H1 (cell line): Measurements from ENCODE around the gene SEC61B. TPM values are rescaled to one million over a fixed set of nuclear protein-coding genes. Genes with fewer than 3 reads are reported as not detected.
A peak's percentile ranks its signal among the peaks of the same experiment; 100 is the strongest.

Experiments
- CTCF ChIA-PET: fragments of 300-600 bp; sonication (Branson Sonifier 250); formaldehyde crosslinking; loops from one replicate; lab custom pipeline; 2021; ENCODE audit not compliant: partially characterized antibody; lab: Charles Lee
- POLR2A ChIA-PET: fragments of 300-600 bp; sonication (Branson Sonifier 250); formaldehyde crosslinking; loops from one replicate; lab custom pipeline; 2021; ENCODE audit warnings: inconsistent platforms; ENCODE audit not compliant: partially characterized antibody; lab: Charles Lee
- DNase-seq, 2 experiments: peaks; one replicate each; pipeline versions ENCODE4 v3.0.0 to v3.0.0-alpha.2; 2010 to 2022; ENCODE audit warnings: low spot score in 2 of 2, low read depth in 1 of 2, mixed read lengths in 1 of 2
- FAIRE-seq: peaks from 2 replicates; lab custom pipeline; 2011; peaks lifted over from hg19 to GRCh38; lab: Jason Lieb, UNC
- H2AFZ ChIP-seq: 2 replicates; pipeline ENCODE4 v1.8.1; 2012; ENCODE audit warnings: low read length, inconsistent platforms
- H2AK5ac ChIP-seq: 2 replicates; pipeline ENCODE4 v1.6.1; 2013; ENCODE audit warnings: low read depth, low read length
- H2BK120ac ChIP-seq: replicated peaks from 2 replicates; pipeline ENCODE3; 2013; ENCODE audit warnings: low read depth, low read length, inconsistent platforms
- H2BK12ac ChIP-seq: 2 replicates; pipeline ENCODE4 v1.6.1; 2013; ENCODE audit warnings: low read depth, low read length
- H2BK15ac ChIP-seq: 2 replicates; pipeline ENCODE4 v1.6.1; 2013; ENCODE audit warnings: low read length
- H2BK20ac ChIP-seq: 2 replicates; pipeline ENCODE4 v1.6.1; 2013; ENCODE audit warnings: low read length
- H2BK5ac ChIP-seq: 2 replicates; pipeline ENCODE4 v1.6.1; 2013; ENCODE audit warnings: low read depth, low read length
- H3K14ac ChIP-seq: 2 replicates; pipeline ENCODE4 v1.6.1; 2013; ENCODE audit warnings: inconsistent platforms; ENCODE audit not compliant: insufficient read length
- H3K18ac ChIP-seq: 2 replicates; pipeline ENCODE4 v1.6.1; 2013; ENCODE audit warnings: low read length; ENCODE audit errors: extremely low read depth
- H3K23ac ChIP-seq: 2 replicates; pipeline ENCODE4 v1.6.1; 2013; ENCODE audit warnings: inconsistent platforms; ENCODE audit not compliant: insufficient read length
- H3K23me2 ChIP-seq: 2 replicates; pipeline ENCODE4 v1.6.1; 2013; ENCODE audit warnings: low read depth, low read length
- H3K27ac ChIP-seq: 2 replicates; pipeline ENCODE4 v1.6.1; 2011; ENCODE audit warnings: low read depth, low read length, inconsistent platforms
- H3K27me3 ChIP-seq, 4 experiments: replicated peaks in 1 of 4; 1 replicate in 1 of 4; 2 replicates in 3 of 4; pipeline versions ENCODE4 v1.6.1 to v1.8.1; 2011 to 2013; ENCODE audit warnings: low read length in 3 of 4, mild to moderate bottlenecking in 3 of 4, inconsistent platforms in 2 of 4, mixed read lengths in 2 of 4, moderate library complexity in 1 of 4; ENCODE audit not compliant: control insufficient read depth in 3 of 4, insufficient read depth in 3 of 4; ENCODE audit errors: extremely low read depth in 1 of 4
- H3K36me3 ChIP-seq, 4 experiments: 2 replicates each; pipeline versions ENCODE4 v1.6.1 to v1.8.1; 2011 to 2013; ENCODE audit warnings: mild to moderate bottlenecking in 4 of 4, low read length in 3 of 4, moderate library complexity in 2 of 4, control low read depth in 1 of 4, inconsistent platforms in 1 of 4; ENCODE audit not compliant: insufficient read depth in 4 of 4, control insufficient read depth in 2 of 4
- H3K4ac ChIP-seq: replicated peaks from 2 replicates; pipeline ENCODE3; 2013; ENCODE audit warnings: low read length, low read depth, mixed read lengths, inconsistent platforms; ENCODE audit not compliant: insufficient read length
- H3K4me1 ChIP-seq, 4 experiments: replicated peaks in 1 of 4; 1 replicate in 1 of 4; 2 replicates in 3 of 4; pipeline versions ENCODE4 v1.6.1 to v1.8.1; 2011 to 2013; ENCODE audit warnings: low read length in 3 of 4, inconsistent platforms in 2 of 4, mixed read lengths in 1 of 4; ENCODE audit not compliant: insufficient read depth in 4 of 4, control insufficient read depth in 3 of 4
- H3K4me2 ChIP-seq, 2 experiments: 2 replicates each; pipeline versions ENCODE4 v1.6.1 to v1.8.1; 2011 to 2013; ENCODE audit warnings: low read depth in 2 of 2, low read length in 2 of 2, control low read depth in 1 of 2, inconsistent platforms in 1 of 2, mild to moderate bottlenecking in 1 of 2; ENCODE audit not compliant: insufficient read depth in 1 of 2
- H3K4me3 ChIP-seq, 4 experiments: fragments of 200-600, 300-600 bp in 1 of 4; sonication (generic), shearing (Covaris generic), sonication (Bioruptor Twin) in 1 of 4; 2 replicates each; pipeline versions ENCODE4 v1.5.1 to v1.8.1; 2011 to 2016; ENCODE audit warnings: low read length in 4 of 4, low read depth in 3 of 4, control low read depth in 2 of 4, inconsistent platforms in 2 of 4, mild to moderate bottlenecking in 2 of 4, mixed read lengths in 1 of 4, moderate library complexity in 1 of 4; ENCODE audit not compliant: insufficient read depth in 2 of 4; ENCODE audit errors: extremely low read depth in 1 of 4
- H3K56ac ChIP-seq: replicated peaks from 2 replicates; pipeline ENCODE3; 2013; ENCODE audit warnings: low read depth, mild to moderate bottlenecking, mixed read lengths, low read length, inconsistent platforms; ENCODE audit not compliant: insufficient read length
- H3K79me1 ChIP-seq: 2 replicates; pipeline ENCODE4 v1.6.1; 2013; ENCODE audit warnings: low read depth, low read length, control low read depth
- H3K79me2 ChIP-seq, 2 experiments: 2 replicates each; pipeline versions ENCODE4 v1.6.1 to v1.8.1; 2012 to 2013; ENCODE audit warnings: low read length in 2 of 2, mild to moderate bottlenecking in 2 of 2, inconsistent platforms in 1 of 2; ENCODE audit not compliant: insufficient read depth in 2 of 2, control insufficient read depth in 1 of 2
- H3K9ac ChIP-seq, 4 experiments: replicated peaks in 1 of 4; 1 replicate in 1 of 4; 2 replicates in 3 of 4; pipeline versions ENCODE4 v1.6.1 to v1.8.1; 2011 to 2013; ENCODE audit warnings: low read depth in 3 of 4, low read length in 3 of 4, control low read depth in 2 of 4, mild to moderate bottlenecking in 2 of 4, moderate library complexity in 2 of 4, inconsistent platforms in 1 of 4; ENCODE audit errors: extremely low read depth in 1 of 4
- H3K9me3 ChIP-seq, 2 experiments: 2 replicates each; pipeline versions ENCODE4 v1.6.1 to v1.8.1; 2012 to 2013; ENCODE audit warnings: mild to moderate bottlenecking in 2 of 2, moderate library complexity in 2 of 2, control low read depth in 1 of 2, inconsistent platforms in 1 of 2, low read depth in 1 of 2, low read length in 1 of 2, mixed read lengths in 1 of 2; ENCODE audit not compliant: insufficient read depth in 2 of 2
- H4K20me1 ChIP-seq, 2 experiments: replicated peaks in 1 of 2; 2 replicates each; pipeline versions ENCODE3 to v1.8.1; 2011 to 2013; ENCODE audit warnings: inconsistent platforms in 2 of 2, low read length in 2 of 2, mild to moderate bottlenecking in 1 of 2; ENCODE audit not compliant: insufficient read depth in 2 of 2, control insufficient read depth in 1 of 2
- H4K5ac ChIP-seq: 2 replicates; pipeline ENCODE4 v1.6.1; 2013; ENCODE audit warnings: low read length, low read depth, mixed read lengths, inconsistent platforms; ENCODE audit not compliant: insufficient read length
- H4K8ac ChIP-seq: 2 replicates; pipeline ENCODE4 v1.8.0; 2013; ENCODE audit warnings: mild to moderate bottlenecking, moderate library complexity, low read length, inconsistent platforms; ENCODE audit not compliant: insufficient read depth; ENCODE audit errors: extremely low read depth
- H4K91ac ChIP-seq: replicated peaks from 2 replicates; pipeline ENCODE3; 2013; ENCODE audit warnings: low read length, mixed read lengths, inconsistent platforms; ENCODE audit not compliant: insufficient read length
- ASH2L ChIP-seq: fragments of 200-600, 300-600 bp; sonication (generic); IDR thresholded peaks from one replicate; pipeline ENCODE4 v1.7.1; 2017; ENCODE audit warnings: low read length
- BCL11A ChIP-seq, 2 experiments: IDR thresholded peaks; one replicate each; pipeline ENCODE4 v1.6.1; 2011; ENCODE audit warnings: low read depth in 2 of 2, low read length in 2 of 2, mild to moderate bottlenecking in 2 of 2
- CEBPB ChIP-seq: IDR thresholded peaks from 2 replicates; pipeline ENCODE4 v1.6.1; 2012; ENCODE audit warnings: low read depth, low read length
- CTCF ChIP-seq, 3 experiments: IDR thresholded peaks; 1 replicate in 2 of 3; 2 replicates in 1 of 3; pipeline versions ENCODE4 v1.5.1 to v1.6.1; 2011; ENCODE audit warnings: low read length in 3 of 3, mild to moderate bottlenecking in 3 of 3, inconsistent platforms in 2 of 3, low read depth in 1 of 3, moderate library complexity in 1 of 3; ENCODE audit not compliant: insufficient read depth in 1 of 3; ENCODE audit errors: control extremely low read depth in 1 of 3
- EP300 ChIP-seq, 2 experiments: IDR thresholded peaks; 1 replicate in 1 of 2; 2 replicates in 1 of 2; pipeline ENCODE4 v1.6.1; 2011 to 2012; ENCODE audit warnings: low read depth in 2 of 2, low read length in 2 of 2, mild to moderate bottlenecking in 2 of 2, borderline replicate concordance in 1 of 2, inconsistent platforms in 1 of 2, moderate library complexity in 1 of 2
- JUN ChIP-seq: IDR thresholded peaks from 2 replicates; pipeline ENCODE4 v1.6.1; 2011; ENCODE audit warnings: low read depth, mild to moderate bottlenecking, improper control_type of control experiment, low read length
- KDM5A ChIP-seq: fragments of 200-600 bp; IDR thresholded peaks from 2 replicates; pipeline ENCODE4 v1.7.1; 2012; ENCODE audit warnings: mild to moderate bottlenecking, low read length, inconsistent platforms, mixed read lengths
- MAFK ChIP-seq: IDR thresholded peaks from 2 replicates; pipeline ENCODE4 v1.6.1; 2012; ENCODE audit warnings: low read depth, mild to moderate bottlenecking, improper control_type of control experiment, low read length
- RFX5 ChIP-seq: IDR thresholded peaks from 2 replicates; pipeline ENCODE4 v1.6.1; 2011; ENCODE audit warnings: low read depth, low read length, improper control_type of control experiment, borderline replicate concordance
- SIRT6 ChIP-seq: IDR thresholded peaks from one replicate; pipeline ENCODE4 v1.7.1; 2012; ENCODE audit warnings: low read length, inconsistent platforms
- SP1 ChIP-seq: IDR thresholded peaks from 2 replicates; pipeline ENCODE4 v1.6.1; 2011; ENCODE audit warnings: low read depth, low read length
- TAF1 ChIP-seq: IDR thresholded peaks from 2 replicates; pipeline ENCODE4 v1.6.1; 2011; ENCODE audit warnings: mild to moderate bottlenecking, low read depth, low read length
- TEAD4 ChIP-seq: IDR thresholded peaks from 2 replicates; pipeline ENCODE4 v1.6.1; 2012; ENCODE audit warnings: low read depth, low read length, inconsistent platforms, mixed read lengths
- WGBS, 2 experiments: shearing (Covaris generic) in 1 of 2; methylation state at CpG; one replicate each; pipeline versions ENCODE4 v1.1.6 to v1.1.7; 2013 to 2015; ENCODE audit warnings: low lambda C conversion rate in 2 of 2, mixed read lengths in 2 of 2, inconsistent platforms in 1 of 2, low coverage in 1 of 2, missing lambda C conversion rate in 1 of 2; ENCODE audit not compliant: insufficient replicate concordance in 2 of 2, insufficient coverage in 1 of 2, insufficient read length in 1 of 2; ENCODE audit errors: extremely low coverage in 1 of 2, missing lambda C conversion rate in 1 of 2; 5-methylcytosine and 5-hydroxymethylcytosine counted together
- polyA plus RNA-seq, 7 experiments: library from polyadenylated mRNA; depleted of rRNA in 3 of 7; stranded (reverse) in 5 of 7; unstranded in 2 of 7; fragments of >200 nt in 5 of 7; fragments of 200-250 nt in 2 of 7; gene quantifications; 1 replicate in 5 of 7; 2 replicates in 1 of 7; 4 replicates in 1 of 7; pipeline versions ENCODE4 v1.2.1 to v1.2.3, GENCODE V29; 2011 to 2013; ENCODE audit warnings: missing spikeins in 2 of 7, mixed read lengths in 2 of 7
- total RNA-seq: library from RNA; stranded (reverse); fragmentation: NEBNext Ultra II Directional; extraction: Animal tissue kit (Norgen Biotek cat#: 25700); gene quantifications from 2 replicates; pipeline ENCODE4 v1.2.1, GENCODE V29; 2021

The SEC61B gene
- total and polyA plus RNA-seq, 2 of the 8 experiments (the other 6 are each of a cell fraction or from before 2014, with no cell fraction given), result 155 to 379 TPM

GRCh38 chr9:99181621-99182020, 40.5 kb upstream of the SEC61B start:
- Histone ChIP-seq H2BK5ac (no peak overlapping the region), H3K14ac (no peak overlapping the region), H2AFZ (peak overlapping the region; percentile 57; the same call in 1 of the 2 replicates), H3K79me2 (no peaks in the 10 kb centered on the region), H4K8ac (no peak overlapping the region), H2BK15ac (no peak overlapping the region), H3K4me3 (no peak overlapping the region), H3K36me3 (no peaks in the 10 kb centered on the region), H4K91ac (no peak overlapping the region), H2BK12ac (no peak overlapping the region), H3K79me1 (no peaks in the 10 kb centered on the region), H3K4me2 (no peak overlapping the region), H3K9ac (no peak overlapping the region), H3K23ac (no peak overlapping the region), H4K20me1 (no peaks in the 10 kb centered on the region), H3K4ac (no peak overlapping the region), H2BK120ac (no peak overlapping the region), H2BK20ac (no peak overlapping the region), H3K4me1 (peaks cover 0 to 4% (median 1%) of the 10 kb centered on the region in 4 experiments; a peak in 2 of 7 replicates), H3K27ac (no peak overlapping the region), H2AK5ac (no peak overlapping the region), H3K18ac (no peak overlapping the region), H4K5ac (no peak overlapping the region), H3K27me3 (no peaks in the 10 kb centered on the region), H3K56ac (no peak overlapping the region), H3K23me2 (no peaks in the 10 kb centered on the region), H3K9me3 (no peaks in the 10 kb centered on the region)
- ChIA-PET CTCF (interaction anchor here (0.6 to 9.4 kb wide), 7 partner anchors 9 to 59 kb away, joined by 3 to 105 read pairs (median 5); partner anchors contain the start of genes ALG2 and SEC61B), POLR2A (no interaction called here)
- FAIRE-seq (no peak), DNase-seq (no peak)
- WGBS, 2 experiments, result 85% methylated on average over 4 of the region's 4 CpGs; no CpG with 5 or more reads in 1 of the 2 experiments
- TF ChIP-seq CTCF (IDR thresholded peaks at IDR 0.05; ENCODE audit: control extremely low read depth in 1 of 3, insufficient read depth in 1 of 3, low read depth in 1 of 3, low read length in 3 of 3) (no peak), ASH2L (no peak), EP300 (IDR thresholded peaks at IDR 0.05; ENCODE audit: borderline replicate concordance in 1 of 2, low read depth in 2 of 2, low read length in 2 of 2) (no peak), KDM5A (no peak), SP1 (no peak), BCL11A (IDR thresholded peaks at IDR 0.05; ENCODE audit: low read depth in 2 of 2, low read length in 2 of 2) (no peak), MAFK (no peak), JUN (no peak), TAF1 (no peak), CEBPB (no peak), SIRT6 (no peak), TEAD4 (no peak), RFX5 (no peak)
